Glomerular visceral epithelial cell (primary cell): ENCODE data around the gene GZMH.
A peak's percentile ranks its signal among the peaks of the same experiment; 100 is the strongest.
"Not testable (repeated sequence)": the region's sequence is repeated elsewhere in the genome, so short reads cannot be mapped to it uniquely, and the experiment has no call there.

Experiments used
- DNase-seq: peaks from one replicate; pipeline ENCODE4 v3.0.0-alpha.2; 2016; ENCODE audit errors: extremely low spot score

GZMH gene

GRCh38 chr14:24609655-24610344 lies at the start of gene GZMH:
GZMH (minus strand) TSS chr14:24609685; CDS start chr14:24609613, 72 bp downstream.
- no peak for DNase-seq

DNA sequence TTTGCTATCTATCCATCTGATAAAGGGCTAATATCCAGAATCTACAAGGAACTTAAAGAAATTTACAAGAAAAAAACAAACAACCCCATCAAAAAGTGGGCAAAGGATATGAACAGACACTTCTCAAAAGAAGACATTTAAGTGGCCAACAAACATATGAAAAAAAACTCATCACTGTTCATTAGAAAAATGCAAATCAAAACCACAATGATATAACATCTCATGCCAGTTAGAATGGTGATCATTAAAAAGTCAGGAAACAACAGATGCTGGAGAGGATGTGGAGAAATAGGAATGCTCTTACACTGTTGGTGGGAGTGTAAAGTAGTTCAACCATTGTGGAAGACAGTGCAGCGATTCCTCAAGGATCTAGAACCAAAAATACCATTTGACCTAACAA lies 38.9 kb upstream of the GZMH start:
- not testable (repeated sequence) for DNase-seq

GRCh38 chr14:24639905-24640304 lies 30.4 kb upstream of the GZMH start:
- DNase-seq, result no peak

DNA sequence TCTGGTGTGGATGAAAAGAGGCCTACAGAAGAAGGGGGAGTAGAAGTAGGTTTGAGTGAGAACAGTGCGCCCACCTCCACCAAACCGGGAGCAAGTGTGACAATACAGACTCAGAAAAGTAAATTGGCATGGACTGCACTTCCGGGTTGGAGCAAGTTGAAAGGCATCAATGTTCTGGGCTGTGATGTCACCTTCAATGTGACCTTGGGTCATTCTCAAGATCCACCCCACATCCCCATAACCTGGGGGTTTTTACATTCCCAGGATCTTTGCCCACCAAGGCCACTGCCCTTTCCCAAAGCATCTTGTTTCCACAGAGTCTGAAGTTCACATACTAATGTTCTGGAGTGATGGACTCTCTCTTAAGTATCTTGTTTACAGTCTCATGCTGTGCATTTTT lies 29.8 kb upstream of the GZMH start:
- no peak for DNase-seq

- no peak for DNase-seq
Measured at GRCh38 chr14:24634158-24634557, 24.7 kb upstream of the GZMH start, which contains the start of gene GZMB. GZMB (minus strand) TSS chr14:24634190; CDS start chr14:24634160, 30 bp downstream.

DNA sequence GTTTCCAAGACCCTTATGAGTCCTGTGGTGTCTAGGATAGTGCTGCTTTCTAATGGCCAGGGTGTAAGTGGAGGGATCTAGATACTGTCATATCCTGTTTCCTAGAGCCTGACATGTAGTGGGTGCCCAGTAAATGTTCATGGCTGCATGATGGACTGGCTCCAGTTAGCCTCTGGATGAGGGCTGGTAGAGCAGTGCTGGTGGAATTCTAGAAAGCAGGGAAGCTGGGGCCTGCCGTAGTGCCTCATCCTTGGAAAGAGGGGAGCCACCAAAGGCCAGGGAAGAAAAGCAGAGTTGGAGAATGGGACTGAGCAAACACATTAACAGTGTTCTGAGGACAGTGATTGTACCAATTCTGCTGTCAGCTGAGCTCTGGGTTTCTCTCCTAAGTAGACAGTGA lies 23.9 kb upstream of the GZMH start:
- DNase-seq, result no peak

- no peak for DNase-seq
Measured at GRCh38 chr14:24632761-24633160, 23.3 kb upstream of the GZMH start.

DNA sequence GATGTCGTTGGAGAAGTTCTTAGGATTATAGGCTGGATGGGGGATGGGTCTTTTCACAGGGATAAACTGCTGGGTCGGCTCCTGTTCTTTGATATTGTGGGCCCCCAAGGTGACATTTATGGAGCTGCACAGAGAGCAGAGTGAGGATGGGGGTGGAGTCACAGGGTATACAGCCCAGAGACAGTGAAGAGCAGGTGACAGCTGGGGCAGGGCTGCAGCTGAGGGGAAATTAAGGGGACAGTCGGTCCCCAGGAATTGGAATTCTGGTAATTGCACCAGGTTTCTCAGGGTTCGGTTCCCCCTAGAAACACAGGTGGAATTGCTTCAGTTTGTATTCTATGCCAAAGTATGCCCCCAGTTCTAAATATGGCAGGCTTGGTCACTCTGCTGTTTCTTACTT lies 22.9 kb upstream of the GZMH start:
- no peak for DNase-seq

- DNase-seq, result no peak
Measured at GRCh38 chr14:24631749-24632335, 22.4 kb upstream of the GZMH start.

- no peak for DNase-seq
Measured at GRCh38 chr14:24630872-24631477, 21.5 kb upstream of the GZMH start.

DNA sequence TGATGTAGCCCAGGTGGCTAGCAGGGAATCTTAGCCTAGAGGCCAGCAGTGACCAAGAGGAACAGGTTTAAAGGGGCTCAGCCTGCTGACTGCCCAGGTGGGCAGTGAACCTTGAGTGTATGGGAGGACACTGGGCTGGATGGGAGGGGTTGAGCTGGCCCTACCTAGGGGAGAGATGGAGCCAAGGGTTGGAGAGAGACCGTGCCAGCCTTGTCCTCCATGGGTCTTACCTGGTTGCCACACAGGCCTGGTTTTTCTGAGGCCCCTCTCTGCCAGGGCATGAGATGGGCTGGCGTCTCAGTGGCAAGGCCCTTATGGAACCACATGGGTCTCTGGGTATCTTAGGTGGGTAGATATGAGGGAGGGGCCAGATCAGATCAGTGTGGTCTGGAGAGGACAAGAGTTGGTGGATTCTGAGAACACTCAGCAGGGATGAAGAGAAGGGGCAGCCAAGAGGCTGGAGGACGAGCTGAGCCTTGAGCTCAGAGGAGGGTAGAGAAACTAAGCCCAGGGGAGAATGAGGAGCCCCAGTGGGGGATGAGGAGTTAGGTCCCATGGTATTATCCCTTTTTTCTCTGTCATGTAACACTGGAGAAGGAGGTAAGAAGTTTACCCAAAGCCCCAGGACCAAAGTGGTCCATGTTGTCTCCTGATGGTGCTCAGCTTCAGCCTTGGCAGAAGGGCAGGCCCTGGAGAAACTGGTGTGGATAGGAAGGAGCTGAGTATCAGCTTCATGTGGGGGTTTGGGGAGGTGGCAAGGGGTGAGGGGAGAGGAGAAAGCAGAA lies 20.8 kb upstream of the GZMH start:
- no peak for DNase-seq

DNA sequence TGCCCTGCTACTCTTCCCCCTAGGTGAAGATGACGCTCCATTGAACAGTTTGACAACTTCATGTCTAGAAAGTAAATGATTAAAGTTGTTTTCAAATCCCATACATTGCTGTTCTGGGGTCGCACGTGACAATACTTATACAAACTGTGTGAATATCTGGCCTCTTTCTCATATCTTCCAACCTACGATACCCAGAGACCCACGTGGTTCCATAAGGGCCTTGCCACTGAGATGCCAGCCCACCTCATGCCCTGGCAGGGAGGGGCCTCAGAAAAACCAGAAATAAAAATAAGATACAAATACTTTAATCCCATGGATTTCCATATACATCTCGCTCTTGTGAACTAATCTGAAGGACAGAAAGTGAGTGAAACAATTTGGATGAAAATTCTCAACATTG lies 20.0 kb upstream of the GZMH start:
- DNase-seq, result no peak

GRCh38 chr14:24613747-24614146 lies 4.3 kb upstream of the GZMH start:
- DNase-seq, result no peak

DNA sequence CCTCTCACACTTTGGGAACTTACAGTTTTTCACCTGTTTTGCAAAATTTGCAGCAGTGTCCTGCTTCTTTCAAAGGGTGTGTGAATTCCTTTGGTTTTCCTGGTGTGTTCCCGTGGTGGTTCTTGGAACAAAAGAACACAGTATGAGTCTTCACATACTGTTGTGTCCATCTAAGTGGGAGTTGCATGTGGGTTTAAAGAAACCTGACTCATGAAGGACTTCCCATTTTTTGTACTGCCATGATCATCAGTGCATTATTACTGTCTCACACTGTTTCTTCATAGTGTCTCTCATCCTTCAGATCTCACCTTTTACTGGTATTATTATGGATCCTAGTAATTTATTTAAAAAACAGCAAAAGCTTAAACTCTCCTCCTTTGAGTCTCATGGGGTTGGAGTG lies 3.8 kb upstream of the GZMH start:
- DNase-seq, result no peak

GRCh38 chr14:24612196-24612595 lies 2.7 kb upstream of the GZMH start:
- no peak for DNase-seq

- DNase-seq, result no peak
Measured at GRCh38 chr14:24607635-24608514, 1.6 kb downstream of the GZMH start.

- no peak for DNase-seq
Measured at GRCh38 chr14:24607081-24607480, 2.4 kb downstream of the GZMH start.

GRCh38 chr14:24606297-24606696 lies 3.2 kb downstream of the GZMH start:
- no peak for DNase-seq

- DNase-seq, result peak; percentile 31
Measured at GRCh38 chr14:24605435-24606190, 3.9 kb downstream of the GZMH start.

- DNase-seq, result no peak
Measured at GRCh38 chr14:24597403-24597802, 12.1 kb downstream of the GZMH start.
